ENCODE data around the gene KLHL1.

GRCh38 chr13:69654392-69654791 lies 453.9 kb downstream of the KLHL1 start:
- TF ChIP-seq MAX (IDR thresholded peaks at IDR 0.05) (no peak), TAF1 (conservative IDR thresholded peaks at IDR 0.05) (no peak), YY1 (IDR thresholded peaks at IDR 0.05) (no peak), CTCF (IDR thresholded peaks at IDR 0.05; ENCODE audit: low read depth, low read length, missing input control) (no peak), JUND (IDR thresholded peaks at IDR 0.05) (no peak), HNF4G (IDR thresholded peaks at IDR 0.05) (no peak), EGR1 (IDR thresholded peaks at IDR 0.05; ENCODE audit: low read depth in 2 of 2) (no peak)

All from liver (tissue), 3 donors.